Cardiac muscle cell (in vitro differentiated cells and primary cell): Measurements from ENCODE around the gene RALGPS1. TPM values are rescaled to one million over a fixed set of nuclear protein-coding genes. Genes with fewer than 3 reads are reported as not detected.
A peak's percentile ranks its signal among the peaks of the same experiment; 100 is the strongest.

Experiments
- DNase-seq, 2 donors: peaks; one replicate each; pipeline versions ENCODE4 v3.0.0 to v3.0.0-alpha.2; 2010 to 2017; ENCODE audit warnings: low read depth in 1 of 2, low spot score in 1 of 2
- H3K27ac ChIP-seq: fragments of 200-600 bp; sonication (generic); 2 replicates; pipeline ENCODE4 v1.5.1; 2016
- H3K27me3 ChIP-seq: fragments of 200-600 bp; sonication (generic); 2 replicates; pipeline ENCODE4 v1.6.0; 2016; ENCODE audit warnings: control low read depth
- H3K36me3 ChIP-seq: fragments of 200-600 bp; sonication (generic); 2 replicates; pipeline ENCODE4 v1.5.1; 2016; ENCODE audit warnings: control low read depth
- H3K4me1 ChIP-seq: fragments of 200-600 bp; sonication (generic); 2 replicates; pipeline ENCODE4 v1.8.1; 2017; ENCODE audit warnings: low read depth, mild to moderate bottlenecking, mixed run types
- H3K4me3 ChIP-seq: fragments of 200-600 bp; sonication (generic); 2 replicates; pipeline ENCODE4 v1.5.1; 2016; ENCODE audit warnings: mild to moderate bottlenecking
- H3K9me3 ChIP-seq: fragments of 200-600 bp; sonication (generic); 2 replicates; pipeline ENCODE4 v1.5.1; 2017; ENCODE audit warnings: low read depth, mild to moderate bottlenecking, control low read depth
- CTCF ChIP-seq: IDR thresholded peaks from 2 replicates; pipeline ENCODE4 v1.5.1; 2012; ENCODE audit warnings: low read depth, mild to moderate bottlenecking, low read length
- polyA plus RNA-seq: library from polyadenylated mRNA; unstranded; fragments of >200 nt; fragmentation: Nextera tagmentation; extraction: Ambion mirVana; gene quantifications from 2 replicates; pipeline ENCODE4 v1.2.1, GENCODE V29; 2016
- total RNA-seq: library from RNA; depleted of rRNA; stranded (reverse); fragments of >200 nt; gene quantifications from 2 replicates; pipeline ENCODE4 v1.2.3, GENCODE V29; 2016

Gene RALGPS1
- total and polyA plus RNA-seq, 2 experiments from 2014 or later: 14.1 to 16.1 TPM

GRCh38 chr9:127097683-127098082 is 183.1 kb downstream of the RALGPS1 start:
- Histone ChIP-seq H3K27ac (no peak overlapping the region), H3K4me1 (no peaks in the 10 kb centered on the region), H3K9me3 (no peaks in the 10 kb centered on the region), H3K4me3 (no peak overlapping the region), H3K27me3 (no peaks in the 10 kb centered on the region), H3K36me3 (no peaks in the 10 kb centered on the region)
- no peak for TF ChIP-seq CTCF
- DNase-seq: no peak

DNA sequence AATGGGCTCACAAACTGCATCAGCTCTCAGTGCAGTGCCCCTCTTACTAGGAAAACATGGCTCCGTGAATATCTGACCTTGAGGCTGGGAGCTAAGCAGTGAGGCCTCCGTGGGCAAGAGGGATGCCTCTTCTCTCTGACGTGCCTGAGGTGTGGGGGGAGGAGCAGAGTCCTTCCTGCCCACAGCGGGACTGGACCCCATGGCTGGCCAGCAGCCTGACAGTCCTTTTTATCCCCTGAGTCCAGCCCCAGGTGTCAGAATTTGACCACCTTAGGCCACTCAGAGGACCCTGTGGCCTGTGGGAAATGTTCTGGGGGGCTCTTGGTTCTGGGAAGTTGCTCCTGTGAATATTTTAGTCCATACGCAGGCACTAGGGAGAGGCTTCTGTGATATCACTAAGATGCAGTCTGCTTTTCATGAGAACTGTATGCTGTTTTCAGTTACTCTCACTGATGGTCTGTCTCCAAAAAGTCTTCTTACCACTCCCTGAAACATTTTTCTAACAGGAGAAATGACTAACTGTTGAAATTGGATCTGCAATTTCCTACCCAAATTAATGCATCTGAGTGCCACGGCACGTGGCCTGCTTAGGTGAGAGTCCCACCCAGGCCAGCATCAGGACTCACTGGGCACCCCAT is 184.5 kb downstream of the RALGPS1 start:
- Histone ChIP-seq H3K27me3 (no peaks in the 10 kb centered on the region), H3K9me3 (no peaks in the 10 kb centered on the region), H3K36me3 (no peaks in the 10 kb centered on the region), H3K4me3 (no peak overlapping the region), H3K27ac (no peak overlapping the region), H3K4me1 (peaks cover 1% of the 10 kb centered on the region)
- no peak for DNase-seq
- TF ChIP-seq CTCF: no peak

GRCh38 chr9:127099664-127100063 is 185.1 kb downstream of the RALGPS1 start:
- no peaks in the 10 kb centered on the region for H3K36me3 ChIP-seq
- H3K27ac ChIP-seq: no peak overlapping the region
- TF ChIP-seq CTCF: no peak
- H3K4me3 ChIP-seq: no peak overlapping the region
- no peaks in the 10 kb centered on the region for H3K27me3 ChIP-seq
- H3K4me1 ChIP-seq: peaks cover 8% of the 10 kb centered on the region
- no peaks in the 10 kb centered on the region for H3K9me3 ChIP-seq
- peak in 1 of 2 donors; percentile 20 for DNase-seq

- Histone ChIP-seq H3K27ac (no peak overlapping the region), H3K4me3 (no peak overlapping the region), H3K27me3 (no peaks in the 10 kb centered on the region), H3K9me3 (no peaks in the 10 kb centered on the region), H3K36me3 (no peaks in the 10 kb centered on the region), H3K4me1 (peaks cover 9% of the 10 kb centered on the region)
- TF ChIP-seq CTCF: no peak
- DNase-seq: no peak
These were observed 187.6 kb downstream of the RALGPS1 start for GRCh38 chr9:127102176-127102575.

GRCh38 chr9:127102788-127103187 is 188.2 kb downstream of the RALGPS1 start:
- H3K9me3 ChIP-seq: no peaks in the 10 kb centered on the region
- no peak for DNase-seq
- H3K27me3 ChIP-seq: no peaks in the 10 kb centered on the region
- no peaks in the 10 kb centered on the region for H3K36me3 ChIP-seq
- H3K4me3 ChIP-seq: no peak overlapping the region
- peaks cover 9% of the 10 kb centered on the region for H3K4me1 ChIP-seq
- no peak overlapping the region for H3K27ac ChIP-seq
- TF ChIP-seq CTCF: no peak
